ENCODE results near the gene GZF1.
A peak's percentile ranks its signal among the peaks of the same experiment; 100 is the strongest.
"Not testable (repeated sequence)": the region's sequence is repeated elsewhere in the genome, so short reads cannot be mapped to it uniquely, and the experiment has no call there.

Gene GZF1

DNA sequence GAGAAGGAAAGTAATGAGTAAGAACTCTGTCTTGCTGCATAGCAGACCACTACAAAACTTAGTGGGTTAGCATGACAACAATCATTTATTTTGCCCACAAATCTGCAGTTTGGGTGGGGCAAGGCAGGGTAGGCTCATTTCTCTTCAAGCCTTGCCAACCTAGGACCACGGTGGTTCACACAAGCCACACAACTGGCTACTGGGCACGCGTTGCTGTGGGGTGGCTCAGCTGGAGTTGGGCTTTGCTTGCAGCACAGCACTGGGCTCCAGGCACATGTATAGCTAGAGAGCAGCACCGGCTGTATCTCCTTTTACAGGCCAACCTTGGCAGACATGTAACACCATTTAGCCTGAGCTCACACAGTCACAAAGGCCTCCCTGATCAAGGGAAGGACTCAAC lies 16.0 kb upstream of the GZF1 start:
- no peak for DNase-seq

DNA sequence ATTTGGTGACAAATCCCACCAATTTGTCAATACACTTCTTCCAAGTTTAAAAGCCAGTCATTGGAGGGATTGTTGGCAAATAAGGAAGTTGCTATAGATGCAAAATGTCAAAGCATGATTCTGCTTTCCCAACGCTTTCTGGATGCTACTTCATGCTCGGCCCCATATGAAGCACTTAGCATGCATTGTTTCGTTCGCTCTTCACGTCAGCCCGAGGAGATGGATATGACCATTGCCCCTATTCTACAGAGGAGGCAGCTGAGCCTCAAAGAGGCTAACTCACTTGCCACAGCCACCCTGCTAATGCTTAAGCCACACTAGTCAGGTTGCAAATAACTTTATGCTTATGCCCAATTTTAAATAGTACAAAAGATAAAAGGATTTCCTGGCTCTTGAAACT lies 14.2 kb upstream of the GZF1 start:
- DNase-seq = no peak

DNA sequence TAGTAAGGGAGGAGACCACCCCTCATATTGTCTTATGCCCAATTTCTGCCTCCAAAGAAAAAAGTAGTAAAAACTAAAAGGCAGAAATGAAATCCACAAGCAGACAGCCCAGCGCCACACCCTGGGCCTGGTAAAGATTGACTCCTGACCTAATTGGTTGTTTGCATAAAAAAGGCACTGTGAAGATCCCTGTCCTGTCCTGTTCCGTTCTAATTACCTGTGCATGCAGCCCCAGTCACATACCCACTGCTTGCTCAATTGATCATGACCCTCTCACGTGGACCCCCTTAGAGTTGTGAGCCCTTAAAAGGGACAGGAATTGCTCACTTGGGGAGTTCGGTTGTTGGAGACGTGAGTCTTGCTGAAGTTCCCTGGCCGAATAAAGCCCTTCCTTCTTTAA lies 13.5 kb upstream of the GZF1 start:
- not testable (repeated sequence) for DNase-seq

DNA sequence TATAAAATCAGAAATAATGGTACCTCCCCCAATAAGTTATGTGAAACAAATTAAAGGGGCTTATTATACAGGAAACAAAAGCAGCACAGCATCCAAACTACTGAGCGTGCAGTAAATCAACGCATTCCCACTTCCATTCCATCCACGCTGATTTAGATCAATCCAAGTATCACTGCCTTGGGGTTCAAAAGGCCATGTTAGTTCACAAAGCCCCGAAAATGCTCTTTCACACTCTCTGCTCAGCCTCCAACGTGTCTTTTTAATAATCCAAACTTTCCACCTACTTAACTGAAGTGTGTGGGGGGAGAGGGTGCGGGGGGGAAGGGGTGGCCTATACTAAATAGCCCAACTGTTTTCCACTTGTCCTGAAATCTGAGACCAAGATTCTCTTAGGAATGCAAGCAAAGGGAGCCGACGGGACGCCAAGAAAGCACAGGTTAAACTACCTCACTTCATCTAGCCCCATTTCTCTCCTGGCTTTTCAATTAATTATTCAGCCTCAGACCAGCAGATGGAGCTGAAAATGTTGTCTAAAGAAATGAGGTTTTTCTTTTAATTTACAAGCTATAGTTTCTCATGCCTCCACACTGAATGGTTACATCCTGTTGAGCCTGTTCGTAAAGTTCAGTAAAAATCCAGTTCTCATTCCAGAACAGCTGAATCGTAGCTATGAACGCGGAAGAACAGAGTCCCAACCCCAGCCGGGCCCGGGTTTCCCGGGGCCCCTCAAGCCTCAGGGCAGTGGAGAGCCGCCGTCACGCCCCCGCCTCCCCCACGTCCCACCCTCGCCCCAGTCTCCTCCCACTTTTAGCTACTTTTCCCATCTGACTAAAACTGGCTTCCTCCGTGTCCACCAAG lies 12.4 kb upstream of the GZF1 start:
- DNase-seq = peak in 25 of 56 donors; percentile 50 to 91 (median 81)

DNA sequence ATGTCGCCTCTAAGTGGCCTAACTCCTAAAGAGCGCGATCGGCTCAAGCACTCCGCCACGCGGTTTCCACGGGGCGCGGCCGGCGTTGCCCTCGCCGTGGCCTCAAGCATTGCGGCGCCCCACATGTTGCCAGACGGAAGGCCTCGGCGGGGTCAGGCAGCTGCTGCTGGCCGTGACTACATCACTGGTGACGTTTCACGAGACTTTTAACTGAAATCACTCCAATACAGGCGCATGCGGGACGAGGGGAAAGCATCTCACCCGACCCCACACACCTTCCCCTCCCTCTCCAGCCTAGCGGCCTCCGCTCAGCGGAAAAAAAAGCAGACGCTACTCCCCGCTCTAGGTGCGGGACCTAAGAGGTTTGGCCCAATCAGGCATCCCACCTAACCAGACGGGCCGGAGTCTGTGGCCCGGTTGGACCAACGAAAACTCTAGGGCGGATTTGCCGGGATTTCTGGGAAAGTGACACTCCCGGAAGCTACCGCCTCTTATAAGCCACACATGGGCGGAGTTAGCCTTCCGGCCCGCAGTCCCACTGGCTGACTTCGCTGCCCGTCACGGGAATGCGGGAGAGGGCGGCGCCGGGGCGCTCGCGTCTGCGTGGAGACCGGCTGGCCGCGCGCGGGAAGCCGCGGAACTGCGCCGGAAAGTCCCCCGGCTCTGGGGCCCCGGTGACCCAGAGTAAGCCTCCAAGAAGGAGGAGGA lies 11.6 kb upstream of the GZF1 start, which contains the start of gene NXT1:
NXT1 (plus strand) TSS at position 596 of the 708 bp plus-strand sequence. CDS start 3,251 bp downstream, outside the sequence.
- DNase-seq = peak; percentile 79 to 98 (median 95)

DNA sequence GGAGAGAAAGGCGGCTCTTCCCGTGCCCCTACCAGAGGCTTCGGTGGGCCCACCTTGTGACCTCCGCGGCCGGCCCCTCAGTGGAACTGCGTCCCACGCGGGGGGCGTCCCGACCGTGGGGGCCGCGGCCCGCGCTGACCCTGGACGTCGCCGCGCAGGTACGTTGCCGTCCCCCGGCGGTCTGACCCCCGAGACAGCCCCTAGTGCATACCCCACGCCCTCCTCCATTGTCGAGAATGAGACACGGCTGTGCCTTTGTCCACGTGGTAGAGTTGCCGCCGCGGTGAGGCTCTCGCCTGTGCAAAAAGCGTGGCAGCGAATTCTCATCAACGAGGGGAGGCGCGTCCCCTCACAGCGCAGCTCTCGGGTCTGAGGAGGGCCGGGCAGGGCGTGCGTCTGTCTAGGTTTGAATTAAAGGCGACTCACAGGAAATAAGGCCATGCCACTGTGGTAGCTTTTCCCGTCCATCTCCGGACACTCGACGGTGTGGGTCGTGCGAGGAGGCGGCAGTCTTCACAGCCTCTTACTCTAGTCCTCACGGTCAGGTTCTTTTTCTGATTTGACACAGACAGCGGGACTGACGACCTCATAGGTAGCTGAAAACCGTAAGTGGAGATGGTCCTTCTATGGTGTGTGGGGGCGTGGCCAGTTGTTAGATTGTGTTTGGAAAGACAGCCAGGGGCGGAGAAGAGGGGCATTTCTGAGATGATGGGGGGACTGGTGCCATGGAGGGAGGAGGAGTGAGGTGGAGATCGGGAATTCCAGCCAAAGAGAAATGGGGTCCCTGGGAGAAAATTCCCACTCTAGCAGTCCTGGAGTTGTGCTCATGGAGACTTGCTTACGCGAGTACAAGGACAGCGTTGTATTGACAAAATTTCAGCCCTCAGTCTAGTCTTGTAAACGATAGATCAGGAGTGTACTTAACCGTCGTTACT lies 10.8 kb upstream of the GZF1 start:
- peak in 30 of 56 donors; percentile 21 to 68 (median 42) for DNase-seq

DNA sequence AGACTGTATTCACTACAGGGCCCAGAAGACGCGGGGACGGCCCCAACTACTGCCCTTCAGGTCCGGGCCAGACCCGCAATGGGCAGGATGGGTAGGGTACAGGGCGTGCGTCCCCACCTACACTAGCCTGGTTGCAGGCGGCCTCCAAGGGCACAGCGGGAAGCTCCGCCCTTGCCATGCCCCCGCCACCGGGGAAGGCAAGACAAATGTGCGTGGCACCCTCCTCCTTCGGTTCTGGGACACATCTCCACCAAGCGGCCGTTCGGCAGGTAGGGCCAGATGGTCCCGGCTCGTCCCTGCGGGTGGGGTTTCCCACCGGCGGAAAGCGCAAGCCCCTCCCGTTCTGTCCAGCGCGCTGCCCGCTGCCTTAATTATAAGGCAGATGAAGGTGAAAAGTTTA lies 5.8 kb upstream of the GZF1 start:
- DNase-seq = no peak

DNA sequence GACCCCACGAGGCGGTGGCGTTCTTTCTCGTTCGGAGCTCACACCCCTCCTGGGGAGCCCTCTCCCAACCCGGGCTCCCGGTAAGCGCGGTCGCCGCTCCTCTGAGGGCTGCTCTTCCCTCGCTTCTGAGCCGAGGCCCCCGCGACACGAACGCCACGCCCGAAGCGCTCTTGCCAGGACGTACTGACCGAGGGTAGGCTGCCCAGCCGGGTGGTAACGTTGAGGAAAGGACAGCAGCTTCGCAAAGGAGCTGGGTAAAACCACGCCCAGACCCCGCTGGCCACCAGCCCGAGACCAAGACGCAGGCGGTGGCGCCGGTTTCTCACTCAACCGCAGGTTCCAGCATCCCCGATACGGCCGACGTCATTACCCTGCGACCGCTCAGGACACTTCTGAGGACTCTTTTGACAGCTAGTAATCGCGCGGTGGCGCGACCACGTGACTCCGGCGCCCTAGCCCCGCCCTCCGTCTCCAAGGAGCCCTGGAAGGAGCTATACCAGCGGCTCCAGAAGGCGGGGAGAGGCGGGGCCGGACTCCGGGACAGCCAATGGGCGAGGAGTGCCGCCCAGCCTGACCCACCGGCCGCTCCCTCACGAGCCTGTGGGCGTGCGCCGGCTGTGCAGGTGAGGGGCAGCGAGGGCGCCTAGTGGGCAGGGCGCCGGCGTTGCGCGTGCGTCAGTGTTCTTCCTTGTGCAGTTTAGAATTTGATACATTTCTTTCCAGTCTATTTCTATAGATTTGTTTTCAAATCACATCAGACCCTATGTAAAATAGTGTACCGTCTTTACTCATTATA lies 4.0 kb upstream of the GZF1 start:
- DNase-seq = peak; percentile 58 to 100 (median 98)

DNA sequence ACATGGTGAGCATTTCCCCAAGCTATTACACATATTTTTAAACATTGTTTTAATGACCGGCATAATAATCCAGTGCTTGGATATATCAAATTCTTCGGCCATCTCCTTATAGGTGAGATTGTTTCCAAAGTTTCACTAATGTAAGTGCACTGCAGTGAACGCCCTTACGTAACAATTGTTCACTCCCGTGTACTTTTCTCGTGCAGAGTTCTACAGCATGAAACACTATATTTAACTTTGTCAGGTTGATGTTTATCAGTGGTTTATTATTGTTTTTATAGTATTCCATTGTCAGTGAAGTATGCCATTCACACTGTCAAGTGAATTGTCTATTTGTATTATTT lies 3.4 kb upstream of the GZF1 start:
- DNase-seq = no peak

DNA sequence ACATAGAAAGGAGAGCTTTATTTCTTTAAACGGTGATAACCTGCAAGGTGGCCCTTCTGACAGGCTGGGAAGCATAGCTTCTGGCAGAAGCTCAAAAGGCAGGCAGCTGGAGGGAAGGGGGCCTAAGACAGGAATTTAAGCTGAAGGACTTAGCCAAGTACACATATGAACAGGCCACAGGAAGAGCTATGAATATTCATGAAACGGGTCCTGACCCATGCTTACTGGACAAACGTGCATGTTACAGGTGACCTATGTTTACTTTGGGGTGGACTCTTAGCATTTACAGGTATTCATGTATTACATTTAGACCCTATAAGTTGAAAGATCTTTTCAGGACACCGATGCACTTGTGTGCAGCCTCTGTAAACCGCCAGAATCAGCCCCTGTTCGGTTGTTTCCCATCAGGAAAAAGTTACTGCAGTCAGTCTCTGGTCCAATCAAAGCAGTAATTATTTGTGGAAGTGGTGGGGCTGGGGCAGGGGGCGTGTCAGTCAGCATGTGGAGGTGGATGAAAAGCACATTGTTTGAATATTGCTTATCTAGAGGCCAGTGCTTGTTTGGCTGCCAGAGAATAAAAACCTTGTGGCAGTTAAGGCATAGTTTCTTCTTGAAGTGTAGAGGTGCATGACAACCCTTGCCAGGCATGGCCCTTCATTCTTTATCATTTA lies 2.9 kb upstream of the GZF1 start:
- DNase-seq = no peak

DNA sequence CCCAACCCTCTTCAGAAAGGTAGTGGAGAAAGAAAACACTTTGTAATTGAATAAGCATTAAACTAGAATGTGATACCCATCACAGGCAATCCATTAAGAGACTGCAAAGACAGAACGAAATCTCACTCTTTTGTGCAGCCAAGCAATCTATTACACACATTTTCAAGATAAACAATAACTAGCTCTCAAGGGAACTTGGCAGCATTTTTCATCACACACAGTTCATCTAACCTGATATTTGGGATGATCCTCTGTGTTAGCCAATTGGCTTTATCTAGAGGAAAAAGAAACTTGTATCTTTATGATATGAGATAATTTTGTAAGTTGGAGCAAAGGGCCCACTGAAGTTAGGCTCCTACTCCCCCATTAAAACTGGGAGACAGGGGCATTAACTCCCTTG lies 1.5 kb upstream of the GZF1 start:
- DNase-seq = no peak

DNA sequence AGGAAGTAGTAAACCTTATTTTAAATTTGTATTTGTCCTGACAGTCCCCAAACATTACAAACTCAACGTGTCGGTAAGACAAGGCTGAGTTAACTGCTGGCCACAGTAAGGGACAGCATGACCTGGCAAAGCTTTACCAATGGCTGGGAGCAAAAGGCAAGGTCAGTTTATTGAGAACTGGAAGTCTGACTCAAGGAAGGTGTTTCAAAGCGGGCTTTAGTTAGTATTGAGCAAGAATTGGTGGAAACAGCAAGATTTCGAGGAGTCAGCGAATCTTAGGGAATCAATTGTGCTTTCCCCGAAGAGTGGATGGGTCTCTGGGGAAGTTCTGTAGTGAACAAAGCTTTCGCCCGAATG lies 885 bp upstream of the GZF1 start:
- peak in 1 of 56 donors; percentile 45 for DNase-seq

DNA sequence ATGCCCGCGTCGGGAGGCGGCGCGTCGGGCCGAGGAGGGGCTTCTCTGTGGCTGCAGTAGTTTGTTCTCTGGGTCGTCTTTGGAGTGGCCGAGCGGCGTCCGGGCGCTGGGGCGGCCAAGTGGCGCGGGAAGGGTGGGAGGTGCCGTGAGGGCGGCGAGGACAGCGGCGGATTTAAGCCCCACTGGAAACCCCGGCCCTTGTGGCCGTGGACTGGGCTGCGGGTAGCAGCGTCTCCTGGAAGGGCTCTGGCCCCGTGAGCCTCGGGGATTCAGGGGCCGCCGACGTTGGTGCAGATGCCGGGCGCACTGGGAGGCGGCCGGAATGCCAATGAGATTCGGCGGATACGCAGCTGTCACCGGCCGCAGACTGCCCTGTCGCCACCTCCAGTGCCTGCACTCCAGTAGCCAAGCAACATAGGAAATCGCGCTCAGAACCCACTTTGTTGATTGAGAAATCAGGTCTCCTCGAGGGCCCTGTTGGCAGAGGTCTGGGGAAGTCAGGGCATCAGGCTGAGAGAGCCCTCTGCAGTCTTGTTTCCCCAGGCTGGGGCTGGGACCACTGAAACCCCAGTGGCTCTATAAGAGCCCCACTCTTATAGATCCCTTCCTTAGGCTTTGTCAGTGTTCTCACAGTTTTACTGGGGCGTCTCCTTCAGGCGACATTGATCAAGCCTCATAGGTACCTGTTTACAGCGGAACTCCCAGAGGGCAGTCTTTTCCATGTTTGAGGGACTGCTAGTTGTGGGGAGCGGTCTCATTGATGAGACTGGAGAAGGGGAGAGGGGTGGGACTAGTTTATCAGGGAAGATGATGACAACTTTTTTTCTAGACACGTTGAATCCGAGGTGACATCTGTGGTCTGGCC lies 642 bp downstream of the GZF1 start:
- DNase-seq = peak in 19 of 56 donors; percentile 14 to 68 (median 46)

DNA sequence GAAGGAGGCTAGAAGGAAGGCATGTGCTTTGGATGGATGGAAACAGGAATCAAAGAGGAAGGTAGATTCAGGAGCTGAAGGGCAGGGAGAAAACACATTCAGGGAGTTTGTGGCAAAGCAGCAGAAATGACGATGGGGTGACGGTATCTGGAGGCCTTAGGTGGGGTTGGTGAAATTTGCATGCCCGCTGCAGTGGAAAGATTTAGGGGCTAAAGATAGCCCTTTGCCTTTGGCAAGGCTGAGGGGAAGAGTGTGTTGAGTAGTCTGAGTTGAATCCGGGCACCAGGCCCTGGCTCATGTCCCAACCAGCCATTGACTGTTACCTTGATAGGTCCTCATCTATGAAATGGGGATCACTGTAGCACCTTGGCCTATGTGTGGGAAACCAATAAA lies 1.3 kb downstream of the GZF1 start:
- peak in 1 of 56 donors; percentile 21 for DNase-seq

DNA sequence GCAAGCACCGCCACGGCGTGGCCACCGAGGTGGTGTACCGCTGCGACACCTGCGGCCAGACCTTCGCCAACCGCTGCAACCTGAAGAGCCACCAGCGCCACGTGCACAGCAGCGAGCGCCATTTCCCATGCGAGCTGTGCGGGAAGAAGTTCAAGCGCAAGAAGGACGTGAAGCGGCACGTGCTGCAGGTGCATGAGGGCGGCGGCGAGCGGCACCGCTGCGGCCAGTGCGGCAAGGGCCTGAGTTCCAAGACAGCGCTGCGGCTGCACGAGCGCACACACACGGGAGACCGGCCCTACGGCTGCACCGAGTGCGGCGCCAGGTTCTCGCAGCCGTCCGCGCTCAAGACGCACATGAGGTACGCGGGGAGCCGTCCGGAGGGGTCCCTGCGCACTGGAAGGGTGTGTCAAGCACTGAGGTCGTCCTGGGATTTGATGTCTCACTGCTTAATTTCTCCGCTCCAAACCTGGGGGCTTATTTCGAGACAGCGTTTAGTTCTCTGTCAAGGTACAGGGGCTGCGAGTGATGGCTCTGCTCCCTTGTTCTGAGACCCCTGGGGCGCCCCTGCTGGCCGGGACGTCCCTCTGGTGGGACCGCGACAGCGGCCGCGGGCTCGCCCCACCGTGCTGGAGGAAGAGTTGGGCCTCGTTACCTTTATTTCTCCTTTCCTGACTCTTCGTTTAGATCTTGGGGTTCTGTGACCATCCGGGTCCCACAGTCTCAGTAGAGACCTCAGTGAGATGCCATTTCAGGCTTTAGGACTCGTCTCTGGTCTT lies 3.6 kb downstream of the GZF1 start:
- no peak for DNase-seq

DNA sequence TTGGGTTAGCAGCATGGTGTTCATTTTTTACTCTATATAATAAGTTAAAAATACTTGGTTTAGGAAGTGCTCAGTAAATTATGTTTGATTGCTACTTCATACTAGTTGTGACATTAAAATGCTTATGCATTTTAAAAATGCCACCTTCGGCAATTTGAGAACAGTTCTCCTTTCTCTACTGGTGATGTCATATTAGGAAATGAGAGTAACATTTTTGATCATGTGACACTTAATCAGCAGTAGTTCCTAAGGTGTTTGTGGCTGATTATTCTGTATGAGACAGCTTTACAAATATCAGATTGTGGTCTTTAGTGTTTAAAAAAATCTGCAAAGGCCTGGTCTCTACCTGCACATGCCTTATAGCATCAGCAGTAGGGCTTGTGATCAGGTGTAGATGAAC lies 4.4 kb downstream of the GZF1 start:
- DNase-seq = no peak

DNA sequence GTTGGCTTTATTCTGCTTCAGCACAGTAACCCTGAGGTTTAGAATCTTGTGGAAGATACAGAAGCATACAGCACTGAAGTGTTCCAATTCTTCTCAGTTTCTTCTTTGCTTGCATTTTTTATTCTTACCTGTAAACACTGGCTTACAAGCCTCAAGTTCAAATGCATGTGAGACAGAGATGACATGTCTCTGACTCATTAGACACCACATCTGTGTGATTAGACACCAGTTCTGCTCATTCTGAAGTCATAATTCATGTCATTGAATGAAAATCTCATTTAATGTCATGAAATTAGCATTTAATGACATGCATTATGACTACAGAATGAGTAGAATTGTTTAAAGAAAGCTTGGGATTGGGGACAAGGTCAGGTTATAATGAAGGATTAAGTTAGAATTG lies 5.8 kb downstream of the GZF1 start:
- no peak for DNase-seq

DNA sequence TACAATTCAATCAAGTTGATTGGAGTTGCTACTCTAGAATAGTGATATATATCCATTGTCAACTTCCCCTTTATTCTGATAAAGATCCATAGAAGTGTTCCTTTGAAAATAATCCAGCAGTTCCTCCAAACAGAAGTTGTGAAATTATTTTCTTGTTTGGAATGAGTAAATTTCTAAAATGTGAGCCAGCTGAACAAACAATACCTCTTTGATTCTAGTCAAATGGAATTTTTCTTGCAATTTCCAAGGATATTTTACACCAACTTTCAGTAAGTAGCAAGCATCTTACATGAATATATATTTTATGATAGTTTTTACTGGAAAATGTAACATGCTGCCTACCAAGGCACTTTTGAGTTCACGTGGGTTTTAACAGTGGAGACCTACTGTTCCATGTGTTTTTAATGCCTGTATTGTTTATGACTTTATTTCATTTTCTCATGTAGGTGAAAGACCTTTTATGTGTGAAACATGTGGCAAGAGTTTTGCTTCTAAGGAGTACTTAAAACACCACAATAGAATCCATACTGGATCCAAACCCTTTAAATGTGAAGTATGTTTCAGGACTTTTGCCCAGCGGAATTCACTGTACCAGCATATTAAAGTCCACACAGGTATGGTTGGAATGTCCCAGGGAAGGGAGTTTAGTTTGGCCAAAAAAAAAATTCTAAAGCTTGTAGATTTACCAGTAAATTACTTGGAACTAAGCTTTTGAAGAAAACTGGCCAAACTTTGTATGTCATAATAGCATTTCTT lies 6.5 kb downstream of the GZF1 start:
- DNase-seq = no peak

Measured in amygdala (tissue), 56 donors.